Measurements from ENCODE around the gene RTN1. TPM values are rescaled to one million over a fixed set of nuclear protein-coding genes. Genes with fewer than 3 reads are reported as not detected.
"Not testable (repeated sequence)": the region's sequence is repeated elsewhere in the genome, so short reads cannot be mapped to it uniquely, and the experiment has no call there.

The RTN1 gene
- total RNA-seq, 2 experiments from 2014 or later, result not detected

- no peak overlapping the region for H3K4me3 Mint-ChIP-seq
- CTCF ChIA-PET, result interaction anchor here (0.7 kb wide), 1 partner anchor 46 kb away, joined by 3 read pairs; no protein-coding TSS in a partner anchor
- H3K36me3 Mint-ChIP-seq (ENCODE audit: low read depth), result no peaks in the 10 kb centered on the region
- peaks cover 8% of the 10 kb centered on the region for H3K27me3 Mint-ChIP-seq (ENCODE audit: low read depth)
- H3K4me1 Mint-ChIP-seq (ENCODE audit: low read depth), result no peaks in the 10 kb centered on the region
- no peak for ATAC-seq
- H3K9me3 Mint-ChIP-seq (ENCODE audit: insufficient read depth), result no peaks in the 10 kb centered on the region
- H3K27ac Mint-ChIP-seq, result no peak overlapping the region
- POLR2A ChIA-PET, result no interaction called here
- DNase-seq, result no peak
These were observed 192.2 kb downstream of the RTN1 start for GRCh38 chr14:59678352-59678751.

- POLR2A ChIA-PET, result no interaction called here
- CTCF ChIA-PET, result interaction anchor here (0.7 kb wide), 1 partner anchor 46 kb away, joined by 3 read pairs; no protein-coding TSS in a partner anchor
- Mint-ChIP-seq H3K4me1 (ENCODE audit: low read depth) (no peaks in the 10 kb centered on the region), H3K36me3 (ENCODE audit: low read depth) (no peaks in the 10 kb centered on the region), H3K9me3 (ENCODE audit: insufficient read depth) (no peaks in the 10 kb centered on the region), H3K27me3 (ENCODE audit: low read depth) (peaks cover 7% of the 10 kb centered on the region), H3K27ac (no peak overlapping the region), H3K4me3 (no peak overlapping the region)
- DNase-seq (no peak), ATAC-seq (no peak)
These were observed 192.8 kb downstream of the RTN1 start for GRCh38 chr14:59677771-59678231.

DNA sequence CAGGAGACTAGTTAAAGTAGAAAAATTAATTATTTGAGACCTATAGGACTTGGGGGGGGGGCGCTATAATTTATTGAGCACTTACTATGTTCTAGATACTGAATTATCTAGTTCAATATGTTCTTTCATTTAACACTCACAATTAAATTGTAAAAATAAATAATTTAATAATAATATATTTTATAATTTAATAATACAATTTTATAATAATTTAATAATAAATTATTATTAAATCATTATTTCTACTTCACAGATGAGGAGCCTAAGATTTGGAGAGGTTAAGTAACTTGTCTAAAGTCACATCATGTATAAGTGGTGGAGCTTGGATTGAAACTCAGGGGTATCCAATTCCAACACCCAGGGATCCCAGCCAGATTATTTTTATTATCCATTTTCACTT is 195.2 kb downstream of the RTN1 start:
- H3K27ac Mint-ChIP-seq, result no peak overlapping the region
- H3K4me3 Mint-ChIP-seq, result no peak overlapping the region
- POLR2A ChIA-PET, result no interaction called here
- no peaks in the 10 kb centered on the region for H3K4me1 Mint-ChIP-seq (ENCODE audit: low read depth)
- H3K27me3 Mint-ChIP-seq (ENCODE audit: low read depth), result peaks cover 2% of the 10 kb centered on the region
- no peaks in the 10 kb centered on the region for H3K36me3 Mint-ChIP-seq (ENCODE audit: low read depth)
- ATAC-seq, result no peak
- H3K9me3 Mint-ChIP-seq (ENCODE audit: insufficient read depth), result no peaks in the 10 kb centered on the region
- CTCF ChIA-PET, result no interaction called here
- DNase-seq, result no peak

- ATAC-seq (no peak), DNase-seq (no peak)
- Mint-ChIP-seq H3K36me3 (ENCODE audit: low read depth) (no peaks in the 10 kb centered on the region), H3K27ac (no peak overlapping the region), H3K4me1 (ENCODE audit: low read depth) (no peaks in the 10 kb centered on the region), H3K4me3 (no peak overlapping the region), H3K9me3 (ENCODE audit: insufficient read depth) (no peaks in the 10 kb centered on the region), H3K27me3 (ENCODE audit: low read depth) (no peaks in the 10 kb centered on the region)
- ChIA-PET CTCF (no interaction called here), POLR2A (no interaction called here)
These were observed 205.8 kb downstream of the RTN1 start for GRCh38 chr14:59664741-59665140.

- no peak overlapping the region for H3K4me3 Mint-ChIP-seq
- no peaks in the 10 kb centered on the region for H3K4me1 Mint-ChIP-seq (ENCODE audit: low read depth)
- DNase-seq (no peak), ATAC-seq (no peak)
- H3K27ac Mint-ChIP-seq, result no peak overlapping the region
- POLR2A ChIA-PET, result no interaction called here
- no peaks in the 10 kb centered on the region for H3K27me3 Mint-ChIP-seq (ENCODE audit: low read depth)
- no peaks in the 10 kb centered on the region for H3K9me3 Mint-ChIP-seq (ENCODE audit: insufficient read depth)
- CTCF ChIA-PET, result no interaction called here
- H3K36me3 Mint-ChIP-seq (ENCODE audit: low read depth), result no peaks in the 10 kb centered on the region
These were observed 212.8 kb downstream of the RTN1 start for GRCh38 chr14:59657769-59658168.

DNA sequence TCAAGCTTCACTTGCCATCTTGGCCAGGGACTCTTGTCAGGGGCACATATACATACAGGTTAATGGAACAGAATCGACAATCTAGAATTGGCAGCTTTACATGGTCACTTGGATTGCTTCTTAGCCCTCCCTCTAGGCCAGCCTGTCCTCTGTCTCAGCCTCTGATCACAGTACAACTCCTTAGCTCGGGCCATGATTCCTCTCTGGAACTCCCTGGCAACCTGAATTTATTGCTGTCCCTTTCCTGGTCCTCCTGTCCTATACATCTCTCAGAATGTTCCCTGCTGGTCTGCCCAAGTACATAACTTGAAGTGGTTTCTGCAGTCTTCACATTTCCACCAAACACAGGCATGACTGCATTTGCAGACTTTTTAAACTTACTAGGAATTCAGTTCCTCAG is 214.1 kb downstream of the RTN1 start:
- POLR2A ChIA-PET, result no interaction called here

DNA sequence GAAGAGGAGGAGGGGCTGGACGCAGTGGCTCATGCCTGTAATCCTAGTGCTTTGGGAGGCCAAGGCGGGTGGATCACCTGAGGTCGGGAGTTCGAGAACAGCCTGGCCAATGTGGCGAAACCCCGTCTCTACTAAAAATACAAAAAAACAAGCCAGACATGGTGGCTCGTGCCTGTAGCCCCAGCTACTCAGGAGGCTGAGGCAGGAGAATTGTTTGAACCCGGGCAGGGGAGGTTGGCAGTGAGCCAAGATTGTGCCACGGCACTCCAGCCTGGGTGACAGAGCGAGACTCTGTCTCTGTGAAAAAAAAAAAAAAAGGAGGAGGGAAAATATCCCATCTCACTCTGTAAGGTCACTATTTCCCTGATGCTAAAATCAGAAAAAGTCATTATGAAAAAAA is 216.4 kb downstream of the RTN1 start:
- ATAC-seq; H3K4me3 Mint-ChIP-seq; POLR2A ChIA-PET; H3K4me1 Mint-ChIP-seq (ENCODE audit: low read depth); H3K27me3 Mint-ChIP-seq (ENCODE audit: low read depth); DNase-seq; H3K36me3 Mint-ChIP-seq (ENCODE audit: low read depth); H3K9me3 Mint-ChIP-seq (ENCODE audit: insufficient read depth); CTCF ChIA-PET; H3K27ac Mint-ChIP-seq: not testable (repeated sequence)

More for the DNA sequence above, 214.1 kb downstream of the RTN1 start:
- Mint-ChIP-seq H3K4me1 (ENCODE audit: low read depth) (no peaks in the 10 kb centered on the region), H3K36me3 (ENCODE audit: low read depth) (no peaks in the 10 kb centered on the region), H3K27ac (no peak overlapping the region), H3K9me3 (ENCODE audit: insufficient read depth) (no peaks in the 10 kb centered on the region), H3K27me3 (ENCODE audit: low read depth) (no peaks in the 10 kb centered on the region), H3K4me3 (no peak overlapping the region)
- no peak for ATAC-seq
- CTCF ChIA-PET, result no interaction called here
- no peak for DNase-seq

DNA sequence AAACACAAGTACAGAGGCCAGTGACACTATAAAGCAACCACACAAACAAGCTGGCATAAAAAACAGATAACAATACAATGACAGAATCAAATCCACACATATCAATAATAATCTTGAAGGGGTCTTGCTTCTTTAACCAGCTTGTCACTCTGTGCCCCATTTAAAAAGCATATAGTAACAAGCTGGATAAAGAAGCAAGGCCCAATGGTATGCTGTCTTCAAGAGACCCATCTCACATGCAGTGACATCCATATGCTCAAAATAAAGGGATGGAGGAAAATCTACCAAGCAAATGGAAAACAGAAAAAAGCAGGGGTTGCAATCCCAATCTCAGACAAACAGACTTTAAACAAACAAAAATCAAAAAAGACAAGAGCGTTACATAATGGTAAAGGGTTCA is 223.7 kb downstream of the RTN1 start:
- H3K27me3 Mint-ChIP-seq (ENCODE audit: low read depth); CTCF ChIA-PET; ATAC-seq; H3K4me3 Mint-ChIP-seq; H3K36me3 Mint-ChIP-seq (ENCODE audit: low read depth); H3K4me1 Mint-ChIP-seq (ENCODE audit: low read depth); H3K27ac Mint-ChIP-seq; DNase-seq; POLR2A ChIA-PET: not testable (repeated sequence)
- peaks cover 44% of the 10 kb centered on the region for H3K9me3 Mint-ChIP-seq (ENCODE audit: insufficient read depth)

GRCh38 chr14:59638885-59639284 is 231.7 kb downstream of the RTN1 start:
- ATAC-seq (no peak), DNase-seq (no peak)
- ChIA-PET POLR2A (no interaction called here), CTCF (no interaction called here)
- Mint-ChIP-seq H3K27me3 (ENCODE audit: low read depth) (peaks cover 5% of the 10 kb centered on the region), H3K4me3 (no peak overlapping the region), H3K9me3 (ENCODE audit: insufficient read depth) (peaks cover 12% of the 10 kb centered on the region), H3K36me3 (ENCODE audit: low read depth) (no peaks in the 10 kb centered on the region), H3K4me1 (ENCODE audit: low read depth) (no peaks in the 10 kb centered on the region), H3K27ac (no peak overlapping the region)

DNA sequence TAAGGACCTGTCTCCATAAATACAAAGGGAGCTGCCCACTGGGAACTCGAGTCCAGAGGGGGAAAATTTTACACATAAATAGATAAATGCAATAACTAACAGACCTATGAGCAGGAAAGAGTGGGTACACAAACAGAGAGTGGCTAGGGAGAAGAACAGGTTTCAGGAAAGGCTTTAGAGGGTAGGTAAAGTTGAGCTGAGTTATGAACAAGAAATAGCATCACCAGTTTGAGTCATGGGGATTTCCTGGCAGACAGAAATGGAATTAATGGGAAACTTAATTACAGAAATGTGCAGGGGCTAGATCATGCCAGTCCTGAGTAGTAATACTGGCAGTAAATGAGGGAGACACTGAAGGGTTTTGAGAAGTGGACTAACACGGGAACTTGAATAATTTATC is 236.0 kb downstream of the RTN1 start:
- H3K4me3 Mint-ChIP-seq, result no peak overlapping the region
- H3K27me3 Mint-ChIP-seq (ENCODE audit: low read depth), result peaks cover 31% of the 10 kb centered on the region
- peaks cover 2% of the 10 kb centered on the region for H3K4me1 Mint-ChIP-seq (ENCODE audit: low read depth)
- no peaks in the 10 kb centered on the region for H3K36me3 Mint-ChIP-seq (ENCODE audit: low read depth)
- no peak for DNase-seq
- CTCF ChIA-PET, result no interaction called here
- POLR2A ChIA-PET, result no interaction called here
- no peak for ATAC-seq
- H3K9me3 Mint-ChIP-seq (ENCODE audit: insufficient read depth), result no peaks in the 10 kb centered on the region
- H3K27ac Mint-ChIP-seq, result no peak overlapping the region

DNA sequence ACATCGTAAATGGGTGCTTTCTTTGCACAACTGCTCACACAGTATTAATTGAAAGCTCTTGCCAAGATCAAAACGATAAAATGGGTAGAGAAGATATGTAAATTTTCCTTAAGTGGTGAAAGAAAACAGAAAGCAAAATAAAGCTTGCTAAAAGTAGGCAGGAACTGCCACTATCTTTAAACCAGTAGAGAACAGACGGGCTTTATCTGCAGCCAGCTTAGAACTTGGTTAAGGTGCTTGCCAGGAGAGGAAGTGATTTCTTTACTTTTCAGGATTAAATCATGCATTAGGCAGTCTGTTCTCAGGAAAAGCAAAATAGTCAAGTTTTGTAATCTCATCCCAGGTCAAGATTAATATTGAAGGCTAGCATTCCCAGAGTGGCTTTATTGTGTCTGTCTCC is 237.1 kb downstream of the RTN1 start:
- ATAC-seq (no peak), DNase-seq (no peak)
- Mint-ChIP-seq H3K4me3 (no peak overlapping the region), H3K9me3 (ENCODE audit: insufficient read depth) (no peaks in the 10 kb centered on the region), H3K36me3 (ENCODE audit: low read depth) (no peaks in the 10 kb centered on the region), H3K27ac (no peak overlapping the region), H3K4me1 (ENCODE audit: low read depth) (peaks cover 2% of the 10 kb centered on the region), H3K27me3 (ENCODE audit: low read depth) (peaks cover 36% of the 10 kb centered on the region)
- POLR2A ChIA-PET, result no interaction called here
- CTCF ChIA-PET, result interaction anchor here (0.9 to 1.0 kb wide), 2 partner anchors 265 to 551 kb away, joined by 3 read pairs; no protein-coding TSS in a partner anchor

- DNase-seq (no peak), ATAC-seq (no peak)
- Mint-ChIP-seq H3K9me3 (ENCODE audit: insufficient read depth) (no peaks in the 10 kb centered on the region), H3K4me1 (ENCODE audit: low read depth) (peaks cover 2% of the 10 kb centered on the region), H3K4me3 (no peak overlapping the region), H3K36me3 (ENCODE audit: low read depth) (no peaks in the 10 kb centered on the region), H3K27me3 (ENCODE audit: low read depth) (peaks cover 36% of the 10 kb centered on the region), H3K27ac (no peak overlapping the region)
- POLR2A ChIA-PET, result interaction anchor here (0.6 kb wide), 1 partner anchor 1038 kb away, joined by 4 read pairs; no protein-coding TSS in a partner anchor
- CTCF ChIA-PET, result interaction anchor here (0.7 to 1.1 kb wide), 6 partner anchors 9 to 553 kb away, joined by 3 to 5 read pairs (median 3); no protein-coding TSS in a partner anchor
These were observed 238.2 kb downstream of the RTN1 start for GRCh38 chr14:59632381-59632780.

DNA sequence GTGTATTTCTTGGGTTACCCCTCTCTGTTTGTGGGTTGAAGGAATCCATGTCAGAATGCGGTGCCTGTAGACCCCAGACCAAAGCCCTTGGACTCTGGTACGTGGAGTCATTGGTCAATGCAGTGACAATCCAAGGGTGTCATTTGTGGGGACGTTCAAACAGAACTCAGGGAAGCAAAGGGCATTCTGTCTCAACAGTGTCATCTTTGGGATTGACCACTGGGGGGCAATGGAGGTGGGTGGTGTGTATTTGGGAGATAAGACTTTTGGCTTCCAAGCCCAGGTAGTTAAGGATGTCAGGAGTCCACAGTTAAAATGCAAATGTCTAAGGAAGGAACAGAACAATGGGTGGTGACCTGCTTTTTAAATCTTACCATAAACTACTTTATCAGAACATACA is 239.3 kb downstream of the RTN1 start:
- no peak overlapping the region for H3K4me3 Mint-ChIP-seq
- peaks cover 42% of the 10 kb centered on the region for H3K27me3 Mint-ChIP-seq (ENCODE audit: low read depth)
- no peaks in the 10 kb centered on the region for H3K9me3 Mint-ChIP-seq (ENCODE audit: insufficient read depth)
- H3K4me1 Mint-ChIP-seq (ENCODE audit: low read depth), result peaks cover 2% of the 10 kb centered on the region
- ChIA-PET CTCF (interaction anchor here (1.0 kb wide), 1 partner anchor 287 kb away, joined by 3 read pairs; no protein-coding TSS in a partner anchor), POLR2A (no interaction called here)
- no peaks in the 10 kb centered on the region for H3K36me3 Mint-ChIP-seq (ENCODE audit: low read depth)
- no peak for ATAC-seq
- DNase-seq, result no peak
- no peak overlapping the region for H3K27ac Mint-ChIP-seq
